NB4 (cell line): ENCODE data around the gene GFAP.

Experiments used
- CTCF ChIP-seq: IDR thresholded peaks from one replicate; pipeline ENCODE4 v1.5.1; 2012; ENCODE audit warnings: low read depth, low read length
- MYC ChIP-seq: IDR thresholded peaks from 2 replicates; pipeline ENCODE4 v1.6.1; 2011; ENCODE audit warnings: low read depth, low read length
- POLR2A ChIP-seq: IDR thresholded peaks from 2 replicates; pipeline ENCODE4 v1.6.1; 2011; ENCODE audit warnings: mild to moderate bottlenecking; ENCODE audit not compliant: insufficient read length; ENCODE audit errors: extremely low read depth

- TF ChIP-seq POLR2A: no peak
- TF ChIP-seq CTCF: no peak
- no peak for TF ChIP-seq MYC
Observed at GRCh38 chr17:44881145-44881544, 34.2 kb downstream of the GFAP start.
